ENCODE data around the gene HOXA13.

HOXA13 gene

GRCh38 chr7:27146491-27147198 lies 53.2 kb downstream of the HOXA13 start:
- no peak for DNase-seq (ENCODE audit: low spot score in 2 of 2)
- Mint-ChIP-seq H3K9me3 (no peaks in the 10 kb centered on the region), H3K27ac (ENCODE audit: low read depth) (no peak overlapping the region), H3K27me3 (peaks cover 79% of the 10 kb centered on the region), H3K36me3 (ENCODE audit: insufficient read depth) (peaks cover 8% of the 10 kb centered on the region), H3K4me1 (peaks cover 19% of the 10 kb centered on the region), H3K4me3 (no peak overlapping the region)
- ATAC-seq (replicated peaks; ENCODE audit: extremely low read depth, poor library complexity, severe bottlenecking), result no peak

- Mint-ChIP-seq H3K36me3 (ENCODE audit: insufficient read depth) (peaks cover 2% of the 10 kb centered on the region), H3K4me1 (peaks cover 12% of the 10 kb centered on the region), H3K4me3 (no peak overlapping the region), H3K27ac (ENCODE audit: low read depth) (no peak overlapping the region), H3K9me3 (no peaks in the 10 kb centered on the region), H3K27me3 (peaks cover 78% of the 10 kb centered on the region)
- DNase-seq (ENCODE audit: low spot score in 2 of 2), result no peak
- no peak for ATAC-seq (replicated peaks; ENCODE audit: extremely low read depth, poor library complexity, severe bottlenecking)
Observed at GRCh38 chr7:27145914-27146412, 53.9 kb downstream of the HOXA13 start.

GRCh38 chr7:27145165-27145913 lies 54.6 kb downstream of the HOXA13 start:
- no peak for DNase-seq (ENCODE audit: low spot score in 2 of 2)
- ATAC-seq (replicated peaks; ENCODE audit: extremely low read depth, poor library complexity, severe bottlenecking), result no peak
- Mint-ChIP-seq H3K4me3 (no peak overlapping the region), H3K27me3 (peaks cover 72% of the 10 kb centered on the region), H3K9me3 (no peaks in the 10 kb centered on the region), H3K4me1 (peaks cover 6% of the 10 kb centered on the region), H3K27ac (ENCODE audit: low read depth) (no peak overlapping the region), H3K36me3 (ENCODE audit: insufficient read depth) (no peaks in the 10 kb centered on the region)

- H3K36me3 Mint-ChIP-seq (ENCODE audit: insufficient read depth), result no peaks in the 10 kb centered on the region
- peaks cover 68% of the 10 kb centered on the region for H3K27me3 Mint-ChIP-seq
- no peak for DNase-seq (ENCODE audit: low spot score in 2 of 2)
- peaks cover 5% of the 10 kb centered on the region for H3K4me1 Mint-ChIP-seq
- H3K4me3 Mint-ChIP-seq, result no peak overlapping the region
- no peak for ATAC-seq (replicated peaks; ENCODE audit: extremely low read depth, poor library complexity, severe bottlenecking)
- H3K27ac Mint-ChIP-seq (ENCODE audit: low read depth), result no peak overlapping the region
- no peaks in the 10 kb centered on the region for H3K9me3 Mint-ChIP-seq
Observed at GRCh38 chr7:27144781-27145164, 55.1 kb downstream of the HOXA13 start.
